ENCODE measurements around the gene OBP2B. TPM values are rescaled to one million over a fixed set of nuclear protein-coding genes. Genes with fewer than 3 reads are reported as not detected.

OBP2B gene
- total and polyA plus RNA-seq, 9 of the 15 experiments (the other 6 are each of a cell fraction or from before 2014, with no cell fraction given), result not detected

GRCh38 chr9:133158695-133159094 is 50.4 kb downstream of the OBP2B start:
- Histone ChIP-seq H3K36me3 (ENCODE audit: control insufficient read depth, insufficient read depth, low read length) (peaks cover 48% of the 10 kb centered on the region), H4K20me1 (replicated peaks; ENCODE audit: control insufficient read depth, insufficient read depth, low read length) (0 out of 2 replicates have a peak, but pooled peaks cover 1% of the 10 kb centered on the region), H3K4me1 (replicated peaks in 1 of 2; ENCODE audit: control insufficient read depth in 2 of 2, insufficient read depth in 2 of 2, low read length in 2 of 2) (peaks cover 32 to 53% of the 10 kb centered on the region in 2 experiments; a peak in 4 of 5 replicates), H3K27me3 (ENCODE audit: control insufficient read depth in 2 of 2, insufficient read depth in 2 of 2, low read length in 2 of 2) (no peaks in the 10 kb centered on the region), H3K9ac (ENCODE audit: insufficient read depth in 1 of 2, low read depth in 2 of 2, low read length in 2 of 2) (no peak overlapping the region), H3K79me2 (ENCODE audit: control insufficient read depth, insufficient read depth, low read length) (peaks cover 18% of the 10 kb centered on the region), H3K4me2 (ENCODE audit: insufficient read depth, low read length) (no peak overlapping the region), H3K9me1 (ENCODE audit: control insufficient read depth, insufficient read depth, low read length) (no peaks in the 10 kb centered on the region), H2AFZ (ENCODE audit: low read depth, low read length) (no peak overlapping the region), H3K9me3 (replicated peaks; ENCODE audit: control insufficient read depth, insufficient read depth, low read depth, low read length) (no peaks in the 10 kb centered on the region), H3K27ac (ENCODE audit: extremely low read depth, low read depth, low read length) (no peak overlapping the region), H3K4me3 (no peak overlapping the region)
- BruUV-seq (replicated peaks), result no TSS peak
- ChIA-PET POLR2A (interaction anchor here (0.6 kb wide), 3 partner anchors 13 to 326 kb away, joined by 3 read pairs; no protein-coding TSS in a partner anchor), CTCF (ENCODE audit: low intra/inter-chr PET ratio) (no interaction called here)
- intact Hi-C loops (cut with micrococcal nuclease) (no loop called here), in situ Hi-C loops (cut with MboI) (no loop called here)
- TF ChIP-seq HNRNPLL (IDR thresholded peaks at IDR 0.05; ENCODE audit: low read depth, low read length, poor library complexity, severe bottlenecking) (no peak), TCF7 (IDR thresholded peaks at IDR 0.05; ENCODE audit: borderline replicate concordance) (no peak), ZBTB40 (IDR thresholded peaks at IDR 0.05) (peak; percentile 84), ZBTB40 (CRISPR knock-in tag; IDR thresholded peaks at IDR 0.05) (peak; percentile 88), ADNP (tag; IDR thresholded peaks at IDR 0.05) (no peak), MBD1 (CRISPR knock-in tag; IDR thresholded peaks at IDR 0.05) (no peak), POLR2AphosphoS5 (IDR thresholded peaks at IDR 0.05; ENCODE audit: control insufficient read depth, insufficient read depth, low read depth, low read length) (no peak)
- DNase-seq (ENCODE audit: extremely low read depth in 1 of 4, low spot score in 3 of 4) (no peak), FAIRE-seq (no peak), ATAC-seq (no peak)
- 88% methylated on average over 3 of the region's 3 CpGs for WGBS (ENCODE audit: insufficient coverage, low coverage, missing lambda C conversion rate)

All from K562 (cell line).